ENCODE results near the gene UNKL.

UNKL gene

DNA sequence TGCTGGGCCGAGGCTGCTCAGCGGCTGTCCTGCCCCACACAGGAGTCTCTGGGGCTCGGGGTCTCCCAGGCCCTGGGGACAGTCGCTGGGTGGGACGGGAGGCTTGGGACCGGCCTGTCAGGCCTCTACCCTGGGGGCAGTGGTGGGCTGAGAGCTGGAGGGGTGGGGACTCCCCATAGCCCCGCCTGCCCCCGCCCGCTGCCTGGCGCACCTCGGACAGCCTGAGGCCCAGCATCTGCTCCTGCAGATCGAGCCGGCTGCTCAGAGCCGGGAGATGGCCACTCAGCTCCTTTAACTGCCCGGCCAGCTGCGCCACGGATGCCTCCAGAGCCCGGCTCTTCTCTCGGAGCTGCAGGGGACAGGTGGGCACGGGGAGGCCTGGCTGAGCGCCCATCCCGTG is 23.1 kb upstream of the UNKL start (continued):
- TF ChIP-seq YY2 (tag by site-specific recombination; IDR thresholded peaks at IDR 0.05), result no peak
- no peak for TF ChIP-seq ZNF561 (tag by site-specific recombination; IDR thresholded peaks at IDR 0.05; ENCODE audit: borderline replicate concordance)

DNA sequence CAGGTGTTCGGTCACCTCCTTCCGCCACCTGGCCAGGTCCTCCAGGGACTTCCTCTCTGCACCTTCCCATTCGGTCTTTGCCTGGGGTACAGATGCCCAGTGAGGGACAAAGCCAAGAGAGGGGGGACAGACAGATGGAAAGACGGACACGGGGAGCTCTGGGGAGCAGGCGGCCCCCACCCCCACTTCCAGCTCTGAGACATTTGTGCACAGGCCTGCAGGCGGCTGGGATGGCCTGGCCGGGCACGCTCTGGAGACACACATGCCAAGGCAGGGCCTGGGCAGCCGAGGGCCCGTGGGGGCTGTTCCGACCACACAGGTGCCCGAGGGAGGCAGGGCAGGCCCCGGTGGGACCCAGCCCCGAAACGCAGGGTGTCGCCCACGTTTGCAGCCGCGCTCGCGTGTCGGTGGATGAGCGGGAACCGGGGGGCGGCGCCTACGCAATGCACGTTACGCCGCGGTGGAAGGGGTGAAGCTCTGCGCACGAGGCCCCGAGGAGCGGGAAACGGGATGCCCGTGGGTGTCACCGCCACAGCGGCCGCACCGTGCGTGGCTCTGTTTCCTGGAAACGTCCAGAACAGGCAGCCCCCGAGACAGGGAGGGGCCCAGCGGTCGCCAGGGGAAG is 22.3 kb upstream of the UNKL start:
- Histone ChIP-seq H3K9me3 (ENCODE audit: control insufficient read depth, insufficient read depth, low read depth, low read length) (no peaks in the 10 kb centered on the region), H3K4me3 (ENCODE audit: low read depth, low read length) (no peak overlapping the region), H3K27ac (ENCODE audit: extremely low read depth, low read depth, low read length) (no peak overlapping the region), H3K4me1 (ENCODE audit: control insufficient read depth, insufficient read depth, low read length) (no peaks in the 10 kb centered on the region), H3K36me3 (ENCODE audit: control insufficient read depth in 2 of 2, insufficient read depth in 1 of 2, low read length in 2 of 2) (no peaks in the 10 kb centered on the region)
- CTCF ChIA-PET, result no interaction called here
- POLR2A ChIA-PET, result interaction anchor here (1.1 kb wide), 1 partner anchor 717 kb away, joined by 3 read pairs; no protein-coding TSS in a partner anchor
- TF ChIP-seq ZNF621 (tag by site-specific recombination; IDR thresholded peaks at IDR 0.05) (no peak), ZNF423 (tag by site-specific recombination; IDR thresholded peaks at IDR 0.05) (no peak), GLI2 (tag by site-specific recombination; IDR thresholded peaks at IDR 0.05; ENCODE audit: borderline replicate concordance, low read depth) (no peak), GLIS2 (tag by site-specific recombination; IDR thresholded peaks at IDR 0.05) (no peak), ZNF600 (tag by site-specific recombination; IDR thresholded peaks at IDR 0.05) (0 out of 2 replicates have a peak, but pooled peaks have one; percentile 40)
- TF ChIP-seq, protein P1, sequence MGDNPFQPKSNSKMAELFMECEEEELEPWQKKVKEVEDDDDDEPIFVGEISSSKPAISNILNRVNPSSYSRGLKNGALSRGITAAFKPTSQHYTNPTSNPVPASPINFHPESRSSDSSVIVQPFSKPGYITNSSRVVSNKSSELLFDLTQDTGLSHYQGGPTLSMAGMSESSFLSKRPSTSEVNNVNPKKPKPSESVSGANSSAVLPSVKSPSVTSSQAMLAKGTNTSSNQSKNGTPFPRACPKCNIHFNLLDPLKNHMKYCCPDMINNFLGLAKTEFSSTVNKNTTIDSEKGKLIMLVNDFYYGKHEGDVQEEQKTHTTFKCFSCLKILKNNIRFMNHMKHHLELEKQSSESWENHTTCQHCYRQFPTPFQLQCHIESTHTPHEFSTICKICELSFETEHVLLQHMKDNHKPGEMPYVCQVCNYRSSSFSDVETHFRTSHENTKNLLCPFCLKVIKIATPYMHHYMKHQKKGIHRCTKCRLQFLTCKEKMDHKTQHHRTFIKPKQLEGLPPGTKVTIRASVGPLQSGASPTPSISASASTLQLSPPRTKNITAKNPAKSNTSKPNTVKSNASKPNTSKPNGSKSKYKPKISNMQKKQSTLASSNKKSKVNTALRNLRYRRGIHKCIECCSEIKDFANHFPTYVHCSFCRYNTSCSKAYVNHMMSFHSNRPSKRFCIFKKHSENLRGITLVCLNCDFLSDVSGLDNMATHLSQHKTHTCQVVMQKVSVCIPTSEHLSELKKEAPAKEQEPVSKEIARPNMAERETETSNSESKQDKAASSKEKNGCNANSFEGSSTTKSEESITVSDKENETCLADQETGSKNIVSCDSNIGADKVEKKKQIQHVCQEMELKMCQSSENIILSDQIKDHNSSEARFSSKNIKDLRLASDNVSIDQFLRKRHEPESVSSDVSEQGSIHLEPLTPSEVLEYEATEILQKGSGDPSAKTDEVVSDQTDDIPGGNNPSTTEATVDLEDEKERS (tag by site-specific recombination; IDR thresholded peaks at IDR 0.05), result no peak
- TF ChIP-seq, protein P2, sequence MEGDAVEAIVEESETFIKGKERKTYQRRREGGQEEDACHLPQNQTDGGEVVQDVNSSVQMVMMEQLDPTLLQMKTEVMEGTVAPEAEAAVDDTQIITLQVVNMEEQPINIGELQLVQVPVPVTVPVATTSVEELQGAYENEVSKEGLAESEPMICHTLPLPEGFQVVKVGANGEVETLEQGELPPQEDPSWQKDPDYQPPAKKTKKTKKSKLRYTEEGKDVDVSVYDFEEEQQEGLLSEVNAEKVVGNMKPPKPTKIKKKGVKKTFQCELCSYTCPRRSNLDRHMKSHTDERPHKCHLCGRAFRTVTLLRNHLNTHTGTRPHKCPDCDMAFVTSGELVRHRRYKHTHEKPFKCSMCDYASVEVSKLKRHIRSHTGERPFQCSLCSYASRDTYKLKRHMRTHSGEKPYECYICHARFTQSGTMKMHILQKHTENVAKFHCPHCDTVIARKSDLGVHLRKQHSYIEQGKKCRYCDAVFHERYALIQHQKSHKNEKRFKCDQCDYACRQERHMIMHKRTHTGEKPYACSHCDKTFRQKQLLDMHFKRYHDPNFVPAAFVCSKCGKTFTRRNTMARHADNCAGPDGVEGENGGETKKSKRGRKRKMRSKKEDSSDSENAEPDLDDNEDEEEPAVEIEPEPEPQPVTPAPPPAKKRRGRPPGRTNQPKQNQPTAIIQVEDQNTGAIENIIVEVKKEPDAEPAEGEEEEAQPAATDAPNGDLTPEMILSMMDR (tag by site-specific recombination; IDR thresholded peaks at IDR 0.05), result no peak
- TF ChIP-seq, protein P3, sequence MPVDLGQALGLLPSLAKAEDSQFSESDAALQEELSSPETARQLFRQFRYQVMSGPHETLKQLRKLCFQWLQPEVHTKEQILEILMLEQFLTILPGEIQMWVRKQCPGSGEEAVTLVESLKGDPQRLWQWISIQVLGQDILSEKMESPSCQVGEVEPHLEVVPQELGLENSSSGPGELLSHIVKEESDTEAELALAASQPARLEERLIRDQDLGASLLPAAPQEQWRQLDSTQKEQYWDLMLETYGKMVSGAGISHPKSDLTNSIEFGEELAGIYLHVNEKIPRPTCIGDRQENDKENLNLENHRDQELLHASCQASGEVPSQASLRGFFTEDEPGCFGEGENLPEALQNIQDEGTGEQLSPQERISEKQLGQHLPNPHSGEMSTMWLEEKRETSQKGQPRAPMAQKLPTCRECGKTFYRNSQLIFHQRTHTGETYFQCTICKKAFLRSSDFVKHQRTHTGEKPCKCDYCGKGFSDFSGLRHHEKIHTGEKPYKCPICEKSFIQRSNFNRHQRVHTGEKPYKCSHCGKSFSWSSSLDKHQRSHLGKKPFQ (tag by site-specific recombination; IDR thresholded peaks at IDR 0.05), result no peak
- TF ChIP-seq, protein P4, sequence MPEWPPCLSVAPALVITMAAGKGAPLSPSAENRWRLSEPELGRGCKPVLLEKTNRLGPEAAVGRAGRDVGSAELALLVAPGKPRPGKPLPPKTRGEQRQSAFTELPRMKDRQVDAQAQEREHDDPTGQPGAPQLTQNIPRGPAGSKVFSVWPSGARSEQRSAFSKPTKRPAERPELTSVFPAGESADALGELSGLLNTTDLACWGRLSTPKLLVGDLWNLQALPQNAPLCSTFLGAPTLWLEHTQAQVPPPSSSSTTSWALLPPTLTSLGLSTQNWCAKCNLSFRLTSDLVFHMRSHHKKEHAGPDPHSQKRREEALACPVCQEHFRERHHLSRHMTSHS (tag by site-specific recombination; IDR thresholded peaks at IDR 0.05), result no peak

DNA sequence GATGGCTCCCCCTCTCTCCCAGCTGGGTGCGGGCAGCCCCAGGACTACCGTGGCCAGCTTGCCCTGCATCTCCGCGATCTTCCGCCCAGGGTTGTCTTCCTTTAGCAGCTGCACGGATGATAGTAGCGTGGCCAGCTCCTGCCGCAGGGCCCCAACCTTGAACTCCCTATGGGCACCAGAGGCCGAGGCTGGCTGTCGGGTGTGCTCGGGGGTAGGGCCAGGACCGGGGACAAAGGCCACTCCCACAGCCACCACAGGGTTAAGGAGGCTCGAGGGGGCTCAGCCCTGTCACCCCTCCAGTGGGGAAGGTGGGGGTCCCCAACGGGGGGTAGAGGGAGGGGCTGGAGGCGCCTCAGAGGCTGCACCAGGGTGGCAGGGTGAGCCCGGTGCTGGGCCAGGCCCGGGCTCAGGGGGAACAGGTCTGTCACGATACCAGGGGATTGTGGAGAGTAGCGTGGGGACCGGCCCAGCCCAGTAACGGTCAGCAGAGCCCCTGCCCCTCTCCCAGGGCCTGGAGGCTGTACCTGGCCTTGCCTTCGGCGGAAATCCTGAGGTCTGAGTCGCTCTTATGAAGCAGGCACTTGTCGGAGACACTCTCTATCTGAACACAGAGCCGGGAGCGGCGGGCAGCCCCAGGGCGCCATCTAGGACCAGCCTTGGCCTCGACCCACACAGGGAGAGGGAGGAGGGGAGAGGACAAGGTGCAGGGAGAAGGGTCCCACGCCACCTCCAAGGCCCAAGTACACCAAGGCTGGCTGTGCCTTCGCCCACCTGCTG is 21.6 kb upstream of the UNKL start:
- POLR2A ChIA-PET, result no interaction called here
- H3K36me3 ChIP-seq (ENCODE audit: control insufficient read depth in 2 of 2, insufficient read depth in 1 of 2, low read length in 2 of 2), result no peaks in the 10 kb centered on the region
- H3K9me3 ChIP-seq (ENCODE audit: control insufficient read depth, insufficient read depth, low read depth, low read length), result no peaks in the 10 kb centered on the region
- H3K4me1 ChIP-seq (ENCODE audit: control insufficient read depth, insufficient read depth, low read length), result no peaks in the 10 kb centered on the region
- H3K27ac ChIP-seq (ENCODE audit: extremely low read depth, low read depth, low read length), result no peak overlapping the region
- no peak overlapping the region for H3K4me3 ChIP-seq (ENCODE audit: low read depth, low read length)
- CTCF ChIA-PET, result no interaction called here
- no peak for TF ChIP-seq ZNF621 (tag by site-specific recombination; IDR thresholded peaks at IDR 0.05)
- peak; percentile 37; the same call in 1 of the 2 replicates for TF ChIP-seq ZNF335 (tag by site-specific recombination; conservative IDR thresholded peaks at IDR 0.05)
